Mesendoderm (in vitro differentiated cells): ENCODE data around the gene TMEM69.
"Not testable (repeated sequence)": the region's sequence is repeated elsewhere in the genome, so short reads cannot be mapped to it uniquely, and the experiment has no call there.

ENCODE experiments used
- DNase-seq: peaks from one replicate; pipeline ENCODE4 v3.0.0; 2013
- H2AK5ac ChIP-seq: 2 replicates; pipeline ENCODE4 v1.6.1; 2013; ENCODE audit warnings: low read length, inconsistent platforms
- H2BK120ac ChIP-seq: 2 replicates; pipeline ENCODE4 v1.6.1; 2013; ENCODE audit warnings: low read depth, mild to moderate bottlenecking, low read length, moderate library complexity, mixed read lengths
- H2BK15ac ChIP-seq: replicated peaks from 2 replicates; pipeline ENCODE4 v1.6.1; 2013; ENCODE audit warnings: low read depth, mild to moderate bottlenecking, moderate library complexity
- H2BK5ac ChIP-seq: 2 replicates; pipeline ENCODE4 v1.6.1; 2013; ENCODE audit warnings: low read length, inconsistent platforms
- H3K18ac ChIP-seq: 2 replicates; pipeline ENCODE4 v1.6.1; 2013; ENCODE audit warnings: mild to moderate bottlenecking, low read length, mixed read lengths
- H3K23ac ChIP-seq: one replicate; pipeline ENCODE4 v1.6.1; 2013; ENCODE audit warnings: low read length
- H3K27ac ChIP-seq: 2 replicates; pipeline ENCODE4 v1.5.1; 2013; ENCODE audit warnings: low read depth, mild to moderate bottlenecking, inconsistent platforms, low read length, moderate library complexity
- H3K27me3 ChIP-seq: 2 replicates; pipeline ENCODE4 v1.6.1; 2013; ENCODE audit warnings: low read length, control low read depth, mild to moderate bottlenecking, inconsistent platforms; ENCODE audit not compliant: insufficient read depth, poor library complexity
- H3K36me3 ChIP-seq: 2 replicates; pipeline ENCODE4 v1.6.1; 2013; ENCODE audit warnings: low read length, inconsistent platforms; ENCODE audit not compliant: control insufficient read depth, insufficient read depth
- H3K4ac ChIP-seq: one replicate; pipeline ENCODE4 v1.6.1; 2013; ENCODE audit warnings: low read depth, mild to moderate bottlenecking, low read length, moderate library complexity
- H3K4me1 ChIP-seq: 2 replicates; pipeline ENCODE4 v1.6.1; 2013; ENCODE audit warnings: low read depth, low read length, inconsistent platforms; ENCODE audit not compliant: control insufficient read depth
- H3K4me2 ChIP-seq: 2 replicates; pipeline ENCODE4 v1.6.1; 2013; ENCODE audit warnings: low read length
- H3K4me3 ChIP-seq: 2 replicates; pipeline ENCODE4 v1.5.1; 2013; ENCODE audit warnings: mild to moderate bottlenecking, low read length
- H3K56ac ChIP-seq: one replicate; pipeline ENCODE4 v1.6.1; 2013; ENCODE audit warnings: low read length
- H3K79me1 ChIP-seq: 2 replicates; pipeline ENCODE4 v1.6.1; 2013; ENCODE audit warnings: low read length, inconsistent platforms
- H3K79me2 ChIP-seq: 2 replicates; pipeline ENCODE4 v1.6.1; 2013; ENCODE audit warnings: mild to moderate bottlenecking, low read length; ENCODE audit not compliant: control insufficient read depth, insufficient read depth
- H3K9ac ChIP-seq: 2 replicates; pipeline ENCODE4 v1.6.1; 2013; ENCODE audit warnings: low read length, inconsistent platforms
- H4K5ac ChIP-seq: one replicate; pipeline ENCODE4 v1.6.1; 2013; ENCODE audit warnings: low read length
- H4K8ac ChIP-seq: one replicate; pipeline ENCODE4 v1.6.1; 2013; ENCODE audit warnings: low read depth, mild to moderate bottlenecking, control low read depth, low read length, moderate library complexity
- WGBS: extraction: QIAGEN DNeasy Blood & Tissue Kit; methylation state at CpG from one replicate; pipeline ENCODE4 v1.1.7; 2013; ENCODE audit warnings: low lambda C conversion rate, missing lambda C conversion rate; ENCODE audit not compliant: insufficient coverage; ENCODE audit errors: extremely low coverage; 5-methylcytosine and 5-hydroxymethylcytosine counted together

TMEM69 gene

DNA sequence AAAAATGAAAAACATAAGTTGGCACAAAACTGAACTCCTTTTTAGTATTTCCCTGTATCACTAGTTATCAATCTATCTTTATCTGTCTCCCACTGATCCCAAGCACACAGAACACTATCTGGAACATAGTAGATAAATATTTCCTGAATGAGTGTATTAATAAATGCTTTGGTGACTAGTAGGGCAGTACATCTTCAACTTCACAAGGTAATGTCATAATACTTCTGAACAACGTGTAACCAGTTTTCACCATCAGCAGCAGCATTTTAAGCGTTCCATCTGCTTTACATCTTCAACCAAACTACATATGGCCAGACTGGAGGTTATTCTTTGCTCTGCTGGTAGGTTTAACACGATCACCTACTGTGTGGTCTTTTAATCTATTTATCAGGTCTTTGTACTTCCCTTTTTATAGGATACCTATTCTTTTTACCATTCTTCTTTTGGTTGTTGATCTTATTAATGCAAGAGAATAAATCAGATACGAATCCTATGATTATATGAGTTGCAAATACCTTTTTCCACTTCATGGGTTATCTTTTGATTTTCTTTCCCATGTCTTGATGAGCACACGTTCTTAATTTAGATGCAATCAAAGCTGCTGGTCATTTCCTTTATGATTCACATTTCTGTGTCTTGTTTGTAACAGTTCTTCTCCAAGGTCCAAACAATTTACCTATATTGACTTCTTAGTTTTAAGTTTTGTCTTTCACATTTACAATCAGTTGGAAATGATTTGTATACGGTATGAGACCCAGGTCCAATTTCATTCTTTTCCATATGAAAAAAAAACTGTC is 17.9 kb upstream of the TMEM69 start:
- no peak for DNase-seq
- H4K8ac ChIP-seq = no peak overlapping the region
- no peaks in the 10 kb centered on the region for H3K4me1 ChIP-seq
- H2AK5ac ChIP-seq = no peak overlapping the region
- no peak overlapping the region for H3K4ac ChIP-seq
- H3K18ac ChIP-seq = no peak overlapping the region
- peaks cover 12% of the 10 kb centered on the region for H3K79me1 ChIP-seq
- no peak overlapping the region for H2BK120ac ChIP-seq
- H3K4me2 ChIP-seq = no peak overlapping the region
- no peak overlapping the region for H3K23ac ChIP-seq
- no peak overlapping the region for H2BK15ac ChIP-seq
- no peak overlapping the region for H3K4me3 ChIP-seq
- no CpG with 5 or more reads among the region's 6 CpGs for WGBS
- H3K56ac ChIP-seq = no peak overlapping the region
- H3K27me3 ChIP-seq = no peaks in the 10 kb centered on the region
- H3K27ac ChIP-seq = no peak overlapping the region
- peaks cover 78% of the 10 kb centered on the region for H3K79me2 ChIP-seq
- no peak overlapping the region for H4K5ac ChIP-seq
- H3K36me3 ChIP-seq = no peaks in the 10 kb centered on the region
- no peak overlapping the region for H2BK5ac ChIP-seq
- no peak overlapping the region for H3K9ac ChIP-seq

DNA sequence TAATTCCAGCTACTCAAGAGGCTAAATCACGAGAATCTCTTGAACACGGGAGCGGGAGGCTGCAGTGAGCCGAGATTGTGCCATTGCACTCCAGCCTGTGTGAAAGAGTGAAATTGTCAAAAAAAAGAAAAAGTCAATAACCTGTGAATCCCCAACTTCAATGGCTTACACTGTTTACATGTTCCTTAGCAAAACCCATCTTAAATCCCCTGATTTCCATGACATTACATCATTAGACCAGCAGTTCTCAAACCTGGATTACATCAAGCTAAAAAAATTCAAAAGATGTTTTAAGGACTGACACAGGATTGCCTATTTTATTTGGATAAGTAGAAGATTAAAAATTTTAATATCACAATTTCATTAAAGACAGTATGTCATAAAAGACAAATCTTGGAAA is 14.0 kb upstream of the TMEM69 start:
- Histone ChIP-seq H3K27ac (no peak overlapping the region), H3K27me3 (no peaks in the 10 kb centered on the region), H2BK15ac (no peak overlapping the region), H3K79me2 (peaks cover 74% of the 10 kb centered on the region), H2AK5ac (no peak overlapping the region), H3K56ac (no peak overlapping the region), H2BK120ac (no peak overlapping the region), H3K4me1 (no peaks in the 10 kb centered on the region), H3K36me3 (no peaks in the 10 kb centered on the region), H3K4ac (no peak overlapping the region), H4K8ac (no peak overlapping the region), H3K4me2 (no peak overlapping the region), H3K79me1 (peaks cover 12% of the 10 kb centered on the region), H3K23ac (no peak overlapping the region), H3K18ac (no peak overlapping the region), H3K9ac (no peak overlapping the region), H4K5ac (no peak overlapping the region), H2BK5ac (no peak overlapping the region), H3K4me3 (no peak overlapping the region)
- peak; percentile 67 for DNase-seq
- WGBS = no CpG with 5 or more reads among the region's 4 CpGs

DNA sequence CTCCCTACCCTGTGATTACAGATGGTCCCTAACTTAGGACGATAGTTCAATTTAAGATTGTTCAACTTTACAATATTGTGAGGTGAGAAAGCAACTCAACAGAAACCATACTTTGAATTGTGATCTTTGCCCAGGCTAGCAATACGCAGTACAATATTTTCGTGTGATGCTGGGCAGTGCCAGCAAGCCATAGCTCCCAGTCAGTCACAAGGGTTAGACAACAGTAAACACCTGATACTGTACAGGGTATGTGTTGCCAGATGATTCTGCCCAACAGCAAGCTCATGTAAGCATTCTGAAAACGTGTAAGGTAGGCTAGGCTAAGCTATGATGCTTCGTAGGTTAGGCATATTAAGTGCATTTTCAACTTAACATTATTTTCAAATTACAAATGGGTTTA is 13.5 kb upstream of the TMEM69 start:
- H2BK5ac ChIP-seq = no peak overlapping the region
- no peak overlapping the region for H2BK120ac ChIP-seq
- peaks cover 74% of the 10 kb centered on the region for H3K79me2 ChIP-seq
- H3K4me3 ChIP-seq = no peak overlapping the region
- WGBS = no CpG with 5 or more reads among the region's 5 CpGs
- H3K79me1 ChIP-seq = peaks cover 12% of the 10 kb centered on the region
- no peak overlapping the region for H3K4me2 ChIP-seq
- no peaks in the 10 kb centered on the region for H3K4me1 ChIP-seq
- H3K9ac ChIP-seq = no peak overlapping the region
- no peak overlapping the region for H4K8ac ChIP-seq
- H3K36me3 ChIP-seq = no peaks in the 10 kb centered on the region
- no peak overlapping the region for H3K23ac ChIP-seq
- no peak overlapping the region for H3K56ac ChIP-seq
- no peak overlapping the region for H3K27ac ChIP-seq
- H3K27me3 ChIP-seq = no peaks in the 10 kb centered on the region
- H2BK15ac ChIP-seq = no peak overlapping the region
- no peak overlapping the region for H3K4ac ChIP-seq
- H2AK5ac ChIP-seq = no peak overlapping the region
- no peak overlapping the region for H4K5ac ChIP-seq
- no peak for DNase-seq
- no peak overlapping the region for H3K18ac ChIP-seq

DNA sequence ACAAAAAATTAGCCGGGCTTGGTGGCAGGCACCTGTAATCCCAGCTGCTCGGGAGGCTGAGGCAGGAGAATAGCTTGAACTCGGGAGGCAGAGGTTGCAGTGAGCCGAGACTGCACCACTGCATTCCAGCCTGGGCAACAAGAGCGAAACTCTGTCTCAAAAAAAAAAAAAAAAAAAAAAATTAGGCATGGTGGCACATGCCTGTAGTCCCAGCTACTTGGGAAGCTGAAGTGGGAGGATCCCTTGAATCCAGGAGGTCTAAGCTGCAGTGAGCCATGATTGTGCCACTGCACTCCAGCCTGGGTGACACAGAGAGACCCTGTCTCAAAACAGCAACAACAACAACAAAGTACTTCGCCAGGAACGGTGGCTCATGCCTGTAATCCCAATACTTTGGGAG is 11.4 kb upstream of the TMEM69 start:
- H3K23ac ChIP-seq, H3K4me1 ChIP-seq, H3K36me3 ChIP-seq, H2AK5ac ChIP-seq, H2BK5ac ChIP-seq, H3K9ac ChIP-seq, H3K4me2 ChIP-seq, H4K8ac ChIP-seq, DNase-seq, H2BK15ac ChIP-seq, H3K18ac ChIP-seq, H2BK120ac ChIP-seq, H3K27ac ChIP-seq, H3K4ac ChIP-seq, H3K56ac ChIP-seq, H4K5ac ChIP-seq, H3K27me3 ChIP-seq, H3K4me3 ChIP-seq: not testable (repeated sequence)
- peaks cover 11% of the 10 kb centered on the region for H3K79me1 ChIP-seq
- no CpG with 5 or more reads among the region's 7 CpGs for WGBS
- peaks cover 81% of the 10 kb centered on the region for H3K79me2 ChIP-seq

DNA sequence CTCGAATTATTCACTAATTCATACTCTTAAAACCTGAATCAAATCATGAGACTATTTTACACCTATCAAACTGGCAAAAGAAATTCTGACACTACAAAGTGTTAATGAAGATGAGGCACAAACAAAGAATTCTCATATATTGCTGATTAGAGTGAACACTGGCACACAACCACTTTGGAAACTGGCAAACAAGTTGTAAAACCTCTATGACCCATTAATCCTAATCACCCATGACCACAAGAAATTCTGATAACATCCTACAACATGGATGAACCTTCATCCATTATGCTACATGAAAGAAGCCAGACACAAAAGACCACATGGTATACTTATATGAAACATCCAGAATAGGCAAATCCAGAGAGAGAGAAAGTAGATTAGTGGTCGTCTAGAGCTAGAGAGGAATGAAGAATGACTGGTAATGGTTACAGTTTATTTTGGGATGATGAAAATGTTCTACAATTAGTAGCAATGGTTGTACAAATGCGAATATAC is 10.2 kb upstream of the TMEM69 start:
- H2AK5ac ChIP-seq = no peak overlapping the region
- no peak overlapping the region for H3K18ac ChIP-seq
- H4K8ac ChIP-seq = no peak overlapping the region
- H3K79me2 ChIP-seq = peaks cover 79% of the 10 kb centered on the region
- H3K27ac ChIP-seq = no peak overlapping the region
- no peak overlapping the region for H3K56ac ChIP-seq
- H3K9ac ChIP-seq = no peak overlapping the region
- H3K4me1 ChIP-seq = no peaks in the 10 kb centered on the region
- no peak overlapping the region for H2BK15ac ChIP-seq
- no peak for DNase-seq
- peaks cover 11% of the 10 kb centered on the region for H3K79me1 ChIP-seq
- no peaks in the 10 kb centered on the region for H3K36me3 ChIP-seq
- no peak overlapping the region for H3K4ac ChIP-seq
- no peak overlapping the region for H4K5ac ChIP-seq
- H2BK5ac ChIP-seq = no peak overlapping the region
- H3K4me3 ChIP-seq = no peak overlapping the region
- H3K4me2 ChIP-seq = no peak overlapping the region
- no peaks in the 10 kb centered on the region for H3K27me3 ChIP-seq
- H3K23ac ChIP-seq = no peak overlapping the region
- H2BK120ac ChIP-seq = no peak overlapping the region
- 100% methylated on average over 1 of the region's 3 CpGs for WGBS

DNA sequence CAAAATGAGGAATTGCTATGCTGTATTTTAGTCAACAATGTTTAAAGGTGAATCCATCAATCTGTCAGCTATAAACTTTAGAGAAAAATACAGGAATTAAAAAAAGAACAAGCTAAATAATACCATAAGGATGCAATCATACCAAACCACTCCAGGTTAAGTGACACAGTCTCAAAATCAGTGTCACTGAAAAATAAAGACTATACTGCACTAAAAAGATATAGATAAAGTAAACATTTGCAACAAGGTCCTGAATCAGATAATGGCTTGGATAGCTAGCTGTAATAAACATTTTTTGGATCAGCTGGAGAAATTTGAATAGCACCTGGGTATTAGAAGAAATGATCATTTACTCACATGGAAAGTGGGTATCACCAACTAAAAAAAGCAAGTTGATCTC is 9.5 kb upstream of the TMEM69 start:
- H4K8ac ChIP-seq = no peak overlapping the region
- no peak overlapping the region for H3K56ac ChIP-seq
- H3K4me3 ChIP-seq = no peak overlapping the region
- no peak overlapping the region for H2BK120ac ChIP-seq
- no peak overlapping the region for H2BK15ac ChIP-seq
- H3K36me3 ChIP-seq = no peaks in the 10 kb centered on the region
- no peaks in the 10 kb centered on the region for H3K4me1 ChIP-seq
- no peak overlapping the region for H2BK5ac ChIP-seq
- H3K4me2 ChIP-seq = no peak overlapping the region
- H3K79me2 ChIP-seq = peaks cover 78% of the 10 kb centered on the region
- no peak overlapping the region for H3K4ac ChIP-seq
- no peak overlapping the region for H3K9ac ChIP-seq
- no peak overlapping the region for H3K18ac ChIP-seq
- H3K79me1 ChIP-seq = peaks cover 5% of the 10 kb centered on the region
- no peak overlapping the region for H2AK5ac ChIP-seq
- H3K27me3 ChIP-seq = no peaks in the 10 kb centered on the region
- no peak overlapping the region for H3K23ac ChIP-seq
- no peak overlapping the region for H3K27ac ChIP-seq
- DNase-seq = no peak
- H4K5ac ChIP-seq = no peak overlapping the region
